Measurements from ENCODE around the gene COL6A3. TPM values are rescaled to one million over a fixed set of nuclear protein-coding genes. Genes with fewer than 3 reads are reported as not detected.
"Not testable (repeated sequence)": the region's sequence is repeated elsewhere in the genome, so short reads cannot be mapped to it uniquely, and the experiment has no call there.

Gene COL6A3
- total and polyA plus RNA-seq, 2 donors (not counting 1 experiment from before 2014, with no cell fraction given), result 0.01 to 0.10 TPM

DNA sequence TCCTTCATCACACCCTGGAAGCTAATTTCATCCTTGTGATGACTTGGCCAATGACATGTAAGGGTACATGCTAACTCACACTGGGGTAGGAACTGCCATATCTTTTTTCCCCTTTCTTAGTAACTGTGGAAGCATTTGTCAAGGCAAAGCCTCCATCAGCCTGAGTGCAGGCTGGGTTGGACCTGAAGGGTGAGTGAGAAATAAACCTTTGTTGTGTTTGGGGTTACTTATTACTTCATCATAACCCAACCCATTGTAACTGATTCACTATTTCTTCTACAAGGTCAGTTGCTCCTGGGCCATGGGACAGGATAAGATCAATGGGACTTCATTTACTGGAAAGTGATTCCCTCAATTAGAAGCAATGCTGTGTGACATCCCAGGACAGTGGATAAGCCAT, 108.4 kb downstream of the COL6A3 start:
- H3K36me3 ChIP-seq (replicated peaks in 1 of 2; ENCODE audit: control extremely low read depth in 1 of 2, control insufficient read depth in 1 of 2, extremely low read depth in 1 of 2, insufficient read depth in 2 of 2, low read length in 1 of 2), result no peaks in the 10 kb centered on the region
- no peaks in the 10 kb centered on the region for H4K20me1 ChIP-seq (ENCODE audit: control insufficient read depth, insufficient read depth, low read length, poor library complexity, severe bottlenecking)
- no peak for DNase-seq
- peaks cover 0 to 7% (median 0%) of the 10 kb centered on the region in 3 donors for H3K9me3 ChIP-seq (ENCODE audit: control extremely low read depth in 1 of 3, control insufficient read depth in 2 of 3, insufficient read depth in 1 of 3, low read length in 2 of 3)
- H3K4me2 ChIP-seq (replicated peaks; ENCODE audit: low read depth, low read length, poor library complexity, severe bottlenecking), result no peak overlapping the region
- H3K27me3 Mint-ChIP-seq, result peaks cover 15% of the 10 kb centered on the region
- CTCF ChIA-PET, result no interaction called here
- POLR2A ChIA-PET, result no interaction called here
- no peak for ATAC-seq (ENCODE audit: low read depth)
- H3K27ac Mint-ChIP-seq, result no peak overlapping the region
- no peaks in the 10 kb centered on the region for H3K79me2 ChIP-seq (ENCODE audit: control insufficient read depth, insufficient read depth, low read length)
- no peaks in the 10 kb centered on the region for H3K4me1 ChIP-seq (ENCODE audit: control insufficient read depth in 2 of 2, insufficient read depth in 2 of 2, low read length in 2 of 2)
- H3K4me3 Mint-ChIP-seq, result no peak overlapping the region
- H3K9ac ChIP-seq (ENCODE audit: low read length), result no peak overlapping the region
- no peak overlapping the region for H3K4me3 ChIP-seq (ENCODE audit: control extremely low read depth in 1 of 5, extremely low read depth in 1 of 5, insufficient read depth in 1 of 5, low read depth in 2 of 5, low read length in 4 of 5)
- H3K9me3 Mint-ChIP-seq (ENCODE audit: insufficient read depth), result peaks cover 5% of the 10 kb centered on the region
- no peak overlapping the region for H2AFZ ChIP-seq (ENCODE audit: insufficient read depth, low read depth, low read length, poor library complexity, severe bottlenecking)
- H3K4me1 Mint-ChIP-seq, result no peaks in the 10 kb centered on the region
- no peak overlapping the region for H3K27ac ChIP-seq (ENCODE audit: low read length in 2 of 2)
- H3K27me3 ChIP-seq (replicated peaks in 1 of 4; ENCODE audit: control extremely low read depth in 1 of 4, control insufficient read depth in 3 of 4, insufficient read depth in 4 of 4, low read length in 3 of 4), result peaks cover 0 to 4% (median 0%) of the 10 kb centered on the region in 4 experiments
- no peak for TF ChIP-seq EZH2 (IDR thresholded peaks at IDR 0.05; ENCODE audit: borderline replicate concordance, insufficient read depth, low read depth, low read length, poor library complexity, severe bottlenecking)
- TF ChIP-seq, protein P1, sequence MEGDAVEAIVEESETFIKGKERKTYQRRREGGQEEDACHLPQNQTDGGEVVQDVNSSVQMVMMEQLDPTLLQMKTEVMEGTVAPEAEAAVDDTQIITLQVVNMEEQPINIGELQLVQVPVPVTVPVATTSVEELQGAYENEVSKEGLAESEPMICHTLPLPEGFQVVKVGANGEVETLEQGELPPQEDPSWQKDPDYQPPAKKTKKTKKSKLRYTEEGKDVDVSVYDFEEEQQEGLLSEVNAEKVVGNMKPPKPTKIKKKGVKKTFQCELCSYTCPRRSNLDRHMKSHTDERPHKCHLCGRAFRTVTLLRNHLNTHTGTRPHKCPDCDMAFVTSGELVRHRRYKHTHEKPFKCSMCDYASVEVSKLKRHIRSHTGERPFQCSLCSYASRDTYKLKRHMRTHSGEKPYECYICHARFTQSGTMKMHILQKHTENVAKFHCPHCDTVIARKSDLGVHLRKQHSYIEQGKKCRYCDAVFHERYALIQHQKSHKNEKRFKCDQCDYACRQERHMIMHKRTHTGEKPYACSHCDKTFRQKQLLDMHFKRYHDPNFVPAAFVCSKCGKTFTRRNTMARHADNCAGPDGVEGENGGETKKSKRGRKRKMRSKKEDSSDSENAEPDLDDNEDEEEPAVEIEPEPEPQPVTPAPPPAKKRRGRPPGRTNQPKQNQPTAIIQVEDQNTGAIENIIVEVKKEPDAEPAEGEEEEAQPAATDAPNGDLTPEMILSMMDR (IDR thresholded peaks at IDR 0.05), result no peak
- intact Hi-C loops (cut with micrococcal nuclease), result no loop called here

GRCh38 chr2:237304763-237305514, 109.0 kb downstream of the COL6A3 start:
- Mint-ChIP-seq H3K27ac (no peak overlapping the region), H3K27me3 (peaks cover 15% of the 10 kb centered on the region), H3K4me3 (no peak overlapping the region), H3K9me3 (ENCODE audit: insufficient read depth) (peaks cover 5% of the 10 kb centered on the region), H3K4me1 (no peaks in the 10 kb centered on the region)
- Histone ChIP-seq H3K9ac (ENCODE audit: low read length) (no peak overlapping the region), H3K9me3 (ENCODE audit: control extremely low read depth in 1 of 3, control insufficient read depth in 2 of 3, insufficient read depth in 1 of 3, low read length in 2 of 3) (peaks cover 0 to 7% (median 0%) of the 10 kb centered on the region in 3 donors), H3K27ac (ENCODE audit: low read length in 2 of 2) (no peak overlapping the region), H3K36me3 (replicated peaks in 1 of 2; ENCODE audit: control extremely low read depth in 1 of 2, control insufficient read depth in 1 of 2, extremely low read depth in 1 of 2, insufficient read depth in 2 of 2, low read length in 1 of 2) (no peaks in the 10 kb centered on the region), H2AFZ (ENCODE audit: insufficient read depth, low read depth, low read length, poor library complexity, severe bottlenecking) (no peak overlapping the region), H4K20me1 (ENCODE audit: control insufficient read depth, insufficient read depth, low read length, poor library complexity, severe bottlenecking) (no peaks in the 10 kb centered on the region), H3K79me2 (ENCODE audit: control insufficient read depth, insufficient read depth, low read length) (no peaks in the 10 kb centered on the region), H3K27me3 (replicated peaks in 1 of 4; ENCODE audit: control extremely low read depth in 1 of 4, control insufficient read depth in 3 of 4, insufficient read depth in 4 of 4, low read length in 3 of 4) (peaks cover 0 to 4% (median 0%) of the 10 kb centered on the region in 4 experiments), H3K4me2 (replicated peaks; ENCODE audit: low read depth, low read length, poor library complexity, severe bottlenecking) (no peak overlapping the region), H3K4me3 (ENCODE audit: control extremely low read depth in 1 of 5, extremely low read depth in 1 of 5, insufficient read depth in 1 of 5, low read depth in 2 of 5, low read length in 4 of 5) (no peak overlapping the region), H3K4me1 (ENCODE audit: control insufficient read depth in 2 of 2, insufficient read depth in 2 of 2, low read length in 2 of 2) (no peaks in the 10 kb centered on the region)
- ATAC-seq (ENCODE audit: low read depth), result no peak
- no peak for TF ChIP-seq EZH2 (IDR thresholded peaks at IDR 0.05; ENCODE audit: borderline replicate concordance, insufficient read depth, low read depth, low read length, poor library complexity, severe bottlenecking)
- TF ChIP-seq, protein P1 (IDR thresholded peaks at IDR 0.05), result no peak
- no CpG with 5 or more reads among the region's 2 CpGs for WGBS (ENCODE audit: insufficient coverage)
- CTCF ChIA-PET, result no interaction called here
- no peak for DNase-seq
- POLR2A ChIA-PET, result no interaction called here
- intact Hi-C loops (cut with micrococcal nuclease), result no loop called here

DNA sequence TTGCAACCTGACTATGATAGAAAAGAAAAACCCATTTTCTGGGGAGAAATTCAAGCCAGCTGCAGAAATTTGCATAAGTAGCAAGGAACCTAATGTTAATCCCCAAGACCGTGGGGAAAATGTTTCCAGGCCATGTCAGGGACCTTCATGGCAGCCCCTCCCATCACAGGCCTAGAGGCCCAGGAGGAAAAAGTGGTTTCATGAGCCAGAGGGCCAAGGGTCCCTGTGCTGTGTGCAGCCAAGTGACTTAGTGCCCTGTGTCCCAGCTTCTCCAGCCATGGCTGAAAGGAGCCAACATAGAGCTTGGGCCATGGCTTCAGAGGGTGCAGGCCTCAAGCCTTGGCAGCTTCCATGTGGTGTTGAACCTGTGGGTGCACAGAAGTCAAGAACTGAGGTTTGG, 110.7 kb downstream of the COL6A3 start:
- H3K27ac Mint-ChIP-seq; H3K4me3 ChIP-seq (ENCODE audit: control extremely low read depth in 1 of 5, extremely low read depth in 1 of 5, insufficient read depth in 1 of 5, low read depth in 2 of 5, low read length in 4 of 5); H3K4me1 Mint-ChIP-seq; DNase-seq; H3K9me3 Mint-ChIP-seq (ENCODE audit: insufficient read depth); H3K27ac ChIP-seq (ENCODE audit: low read length in 2 of 2); ATAC-seq (ENCODE audit: low read depth); H3K4me2 ChIP-seq (replicated peaks; ENCODE audit: low read depth, low read length, poor library complexity, severe bottlenecking); CTCF ChIA-PET; H2AFZ ChIP-seq (ENCODE audit: insufficient read depth, low read depth, low read length, poor library complexity, severe bottlenecking); POLR2A ChIA-PET; H3K27me3 Mint-ChIP-seq; H3K9ac ChIP-seq (ENCODE audit: low read length); H3K27me3 ChIP-seq (replicated peaks in 1 of 4; ENCODE audit: control extremely low read depth in 1 of 4, control insufficient read depth in 3 of 4, insufficient read depth in 4 of 4, low read length in 3 of 4); H3K4me3 Mint-ChIP-seq; H3K9me3 ChIP-seq (ENCODE audit: control extremely low read depth in 1 of 3, control insufficient read depth in 2 of 3, insufficient read depth in 1 of 3, low read length in 2 of 3); H3K4me1 ChIP-seq (ENCODE audit: control insufficient read depth in 2 of 2, insufficient read depth in 2 of 2, low read length in 2 of 2); intact Hi-C loops (cut with micrococcal nuclease); H3K79me2 ChIP-seq (ENCODE audit: control insufficient read depth, insufficient read depth, low read length); H3K36me3 ChIP-seq (replicated peaks in 1 of 2; ENCODE audit: control extremely low read depth in 1 of 2, control insufficient read depth in 1 of 2, extremely low read depth in 1 of 2, insufficient read depth in 2 of 2, low read length in 1 of 2); H4K20me1 ChIP-seq (ENCODE audit: control insufficient read depth, insufficient read depth, low read length, poor library complexity, severe bottlenecking): not testable (repeated sequence)
- 36% methylated on average over 1 of the region's 1 CpG for WGBS (ENCODE audit: insufficient coverage)
